Skeletal muscle tissue (tissue), 4 donors: ENCODE measurements around the gene MARK4. TPM values are rescaled to one million over a fixed set of nuclear protein-coding genes. Genes with fewer than 3 reads are reported as not detected.

Experiments used
- H3K27ac ChIP-seq: one replicate; pipeline ENCODE4 v1.7.0; 2013; ENCODE audit warnings: mild to moderate bottlenecking, low read depth, low read length, inconsistent platforms
- H3K27me3 ChIP-seq, 3 donors: one replicate each; pipeline ENCODE4 v1.7.0; 2013; ENCODE audit warnings: low read length in 3 of 3; ENCODE audit not compliant: control insufficient read depth in 3 of 3, insufficient read depth in 3 of 3
- H3K36me3 ChIP-seq, 3 donors: one replicate each; pipeline ENCODE4 v1.7.0; 2013; ENCODE audit warnings: low read length in 3 of 3; ENCODE audit not compliant: control insufficient read depth in 3 of 3, insufficient read depth in 3 of 3
- H3K4me1 ChIP-seq, 3 donors: one replicate each; pipeline ENCODE4 v1.7.0; 2013; ENCODE audit warnings: low read length in 3 of 3, mild to moderate bottlenecking in 3 of 3; ENCODE audit not compliant: control insufficient read depth in 3 of 3, insufficient read depth in 3 of 3
- H3K4me3 ChIP-seq, 3 donors: one replicate each; pipeline ENCODE4 v1.7.0; 2013; ENCODE audit warnings: low read length in 3 of 3
- H3K9ac ChIP-seq, 3 donors: one replicate each; pipeline ENCODE4 v1.7.0; 2013; ENCODE audit warnings: low read length in 3 of 3, mild to moderate bottlenecking in 3 of 3, moderate library complexity in 2 of 3, low read depth in 1 of 3
- H3K9me3 ChIP-seq, 3 donors: one replicate each; pipeline ENCODE4 v1.7.0; 2013; ENCODE audit warnings: low read length in 3 of 3; ENCODE audit not compliant: control insufficient read depth in 3 of 3
- total RNA-seq: library from RNA; depleted of rRNA; stranded (reverse); fragments of >200 nt; gene quantifications from one replicate; pipeline ENCODE4 v1.2.3, GENCODE V29; 2014
- donor health status: Osteomylitis.

MARK4 gene
- total RNA-seq, 1 donor from 2014 or later: 15.7 TPM

DNA sequence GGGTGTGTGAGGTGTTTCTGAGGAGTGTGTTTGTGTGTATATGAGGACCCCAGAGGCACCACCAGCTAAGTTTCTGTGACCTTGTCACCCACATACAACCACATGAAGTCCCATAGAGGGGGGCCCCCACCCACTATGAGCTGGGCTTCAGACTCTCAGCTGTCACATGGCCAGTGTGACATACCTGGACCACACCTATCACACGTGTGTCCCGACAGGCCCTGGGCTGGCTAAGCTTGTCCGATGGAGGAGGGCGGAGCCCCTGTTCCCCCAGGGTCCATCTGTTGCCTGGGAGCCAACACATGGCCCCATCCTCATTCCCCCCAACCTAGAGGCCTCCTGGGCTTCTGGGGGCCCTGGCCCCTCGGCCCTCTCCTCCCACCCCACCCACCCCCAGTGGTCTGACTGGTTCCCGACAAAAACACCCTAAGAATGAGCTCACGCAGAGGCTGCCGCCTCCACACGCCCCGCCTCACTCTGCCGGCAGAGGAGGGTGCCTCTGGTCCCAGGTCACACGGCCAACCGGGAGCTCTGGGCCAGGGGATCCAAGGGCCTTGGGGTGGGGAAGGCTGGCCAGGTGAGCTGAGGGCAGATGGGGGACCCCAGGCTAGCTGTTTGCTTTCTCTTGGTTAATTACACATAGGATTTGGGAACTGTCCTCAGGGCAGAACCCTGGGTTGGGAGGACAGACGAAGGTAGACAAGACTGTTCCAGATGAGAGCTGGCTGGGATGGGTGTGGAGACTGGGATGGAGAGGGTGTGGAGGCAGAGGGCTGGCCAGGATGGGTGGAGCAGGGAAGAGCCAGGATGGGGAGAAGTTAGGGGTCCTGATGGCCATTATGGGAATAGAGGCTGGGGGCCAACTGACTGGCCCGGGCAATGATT lies 93.8 kb downstream of the MARK4 start:
- Histone ChIP-seq H3K36me3 (no peaks in the 10 kb centered on the region), H3K4me1 (peaks cover 0 to 9% (median 2%) of the 10 kb centered on the region in 3 donors), H3K9me3 (no peaks in the 10 kb centered on the region), H3K9ac (no peak overlapping the region), H3K27me3 (peaks cover 35 to 55% (median 36%) of the 10 kb centered on the region in 3 donors), H3K4me3 (no peak overlapping the region), H3K27ac (no peak overlapping the region)

DNA sequence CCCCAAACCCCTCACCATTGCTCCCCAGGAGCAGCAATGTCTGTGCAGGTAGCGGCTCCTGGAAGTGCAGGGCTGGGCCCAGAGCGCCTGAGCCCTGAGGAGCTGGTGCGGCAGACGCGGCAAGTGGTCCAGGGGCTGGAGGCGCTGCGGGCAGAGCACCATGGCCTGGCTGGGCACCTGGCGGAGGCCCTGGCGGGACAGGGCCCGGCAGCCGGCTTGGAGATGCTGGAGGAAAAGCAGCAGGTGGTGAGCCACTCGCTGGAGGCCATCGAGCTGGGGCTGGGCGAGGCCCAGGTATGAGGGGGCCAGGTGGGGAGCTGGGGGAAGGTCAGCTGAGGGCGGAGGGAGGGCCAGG lies 94.4 kb downstream of the MARK4 start:
- no peak overlapping the region for H3K27ac ChIP-seq
- peaks cover 0 to 6% (median 0%) of the 10 kb centered on the region in 3 donors for H3K4me1 ChIP-seq

GRCh38 chr19:45346449-45346848 lies 95.4 kb downstream of the MARK4 start:
- H3K9me3 ChIP-seq: no peaks in the 10 kb centered on the region
- peak overlapping the region in 1 of 3 donors; percentile 13 for H3K4me3 ChIP-seq
- H3K36me3 ChIP-seq: peaks cover 4 to 5% (median 4%) of the 10 kb centered on the region in 3 donors
- peaks cover 0 to 3% (median 0%) of the 10 kb centered on the region in 3 donors for H3K4me1 ChIP-seq
- peaks cover 23 to 40% (median 26%) of the 10 kb centered on the region in 3 donors for H3K27me3 ChIP-seq
- H3K27ac ChIP-seq: no peak overlapping the region
- H3K9ac ChIP-seq: no peak overlapping the region

More for the DNA sequence above, 94.4 kb downstream of the MARK4 start:
- Histone ChIP-seq H3K27me3 (peaks cover 29 to 50% (median 30%) of the 10 kb centered on the region in 3 donors), H3K9me3 (no peaks in the 10 kb centered on the region), H3K36me3 (no peaks in the 10 kb centered on the region), H3K4me3 (no peak overlapping the region), H3K9ac (no peak overlapping the region)

DNA sequence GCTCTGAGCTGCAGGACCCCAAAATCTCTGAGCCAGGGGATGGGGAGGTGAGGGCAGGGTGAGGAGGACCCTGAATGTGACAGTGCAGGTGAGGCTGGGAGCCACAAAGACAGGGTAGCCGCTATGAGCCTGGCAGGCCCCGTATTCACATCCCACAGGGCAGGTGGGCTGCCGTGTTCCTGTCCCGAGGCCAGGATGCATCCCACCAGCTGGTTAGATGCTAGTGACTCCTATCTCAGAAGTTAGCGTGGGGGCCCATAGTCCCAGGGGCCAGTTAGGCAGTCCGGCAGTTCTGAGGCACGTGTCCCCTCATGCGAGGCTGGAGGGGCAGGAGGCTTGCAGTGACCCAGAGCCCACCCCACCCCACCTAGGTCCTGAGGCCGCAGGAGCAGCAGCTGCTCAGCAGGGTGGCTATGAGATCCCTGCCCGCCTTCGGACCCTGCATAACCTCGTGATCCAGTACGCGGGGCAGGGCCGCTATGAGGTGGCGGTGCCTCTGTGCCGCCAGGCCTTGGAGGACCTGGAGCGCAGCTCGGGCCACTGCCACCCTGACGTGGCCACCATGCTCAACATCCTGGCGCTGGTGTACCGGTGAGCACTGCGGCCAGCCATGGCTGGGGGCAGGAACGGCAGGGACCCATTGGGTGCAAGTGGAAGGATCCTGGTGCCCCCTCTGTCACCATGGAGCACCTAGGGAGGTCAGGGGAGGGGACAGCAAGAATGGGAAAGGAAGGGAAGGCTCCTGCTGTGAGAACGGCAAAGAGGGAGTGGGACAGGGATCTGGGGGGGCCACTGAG lies 96.7 kb downstream of the MARK4 start:
- peaks cover 16 to 33% (median 21%) of the 10 kb centered on the region in 3 donors for H3K27me3 ChIP-seq

DNA sequence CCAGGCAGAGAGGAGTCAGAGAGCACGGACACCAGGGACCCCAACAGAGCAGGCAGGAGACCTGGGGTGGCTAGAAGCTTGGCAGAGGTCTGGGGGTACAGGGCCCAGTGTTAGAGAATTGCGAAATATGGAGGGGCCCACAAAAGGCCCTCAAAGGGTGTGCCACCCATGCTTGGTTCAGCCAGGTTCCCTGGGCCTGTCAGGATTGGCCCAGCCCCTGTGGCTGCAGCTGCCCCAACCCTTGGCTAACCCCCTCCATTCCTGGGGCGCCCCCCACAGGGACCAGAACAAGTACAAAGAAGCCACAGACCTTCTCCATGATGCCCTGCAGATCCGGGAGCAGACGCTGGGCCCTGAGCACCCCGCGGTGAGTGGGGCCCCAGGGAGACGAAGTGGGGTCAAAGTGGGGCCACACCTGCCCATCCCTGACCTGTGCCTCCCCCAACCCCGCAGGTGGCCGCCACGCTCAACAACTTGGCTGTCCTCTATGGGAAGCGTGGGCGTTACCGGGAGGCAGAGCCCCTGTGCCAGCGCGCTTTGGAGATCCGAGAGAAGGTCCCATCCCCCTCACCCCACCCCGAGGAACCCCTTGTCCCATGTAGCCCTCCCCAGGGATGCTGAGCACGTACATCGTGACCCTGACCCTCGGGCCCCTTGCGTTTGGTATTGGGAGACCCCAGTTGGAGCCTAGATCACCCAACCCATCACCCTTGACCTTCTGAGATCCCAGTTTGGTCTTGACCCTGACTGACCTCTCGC lies 97.5 kb downstream of the MARK4 start:
- Histone ChIP-seq H3K27me3 (peaks cover 14 to 30% (median 21%) of the 10 kb centered on the region in 3 donors), H3K4me3 (no peak overlapping the region), H3K4me1 (peaks cover 0 to 3% (median 0%) of the 10 kb centered on the region in 3 donors), H3K9ac (no peak overlapping the region), H3K9me3 (no peaks in the 10 kb centered on the region), H3K27ac (no peak overlapping the region), H3K36me3 (peaks cover 13 to 20% (median 20%) of the 10 kb centered on the region in 3 donors)

More for the DNA sequence above, 96.7 kb downstream of the MARK4 start:
- H3K36me3 ChIP-seq: peaks cover 7 to 15% (median 14%) of the 10 kb centered on the region in 3 donors
- H3K27ac ChIP-seq: no peak overlapping the region
- H3K4me1 ChIP-seq: peaks cover 0 to 3% (median 0%) of the 10 kb centered on the region in 3 donors
- no peak overlapping the region for H3K9ac ChIP-seq
- no peaks in the 10 kb centered on the region for H3K9me3 ChIP-seq
- H3K4me3 ChIP-seq: no peak overlapping the region

DNA sequence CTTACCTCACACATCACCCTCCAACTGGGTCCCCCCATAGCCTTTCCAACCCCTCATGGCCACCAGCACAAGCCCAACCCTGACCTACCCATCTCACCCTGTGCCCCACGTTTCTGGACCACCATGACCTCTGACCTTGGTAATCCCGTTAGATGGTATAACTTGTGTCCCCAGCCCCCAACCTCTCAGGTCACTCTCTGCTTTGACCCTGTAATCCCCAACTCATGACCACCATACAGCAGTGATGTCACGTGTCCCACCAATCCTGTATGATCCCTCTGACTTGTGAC lies 98.0 kb downstream of the MARK4 start:
- H3K27me3 ChIP-seq: peaks cover 14 to 30% (median 21%) of the 10 kb centered on the region in 3 donors
- H3K4me3 ChIP-seq: no peak overlapping the region
- no peaks in the 10 kb centered on the region for H3K9me3 ChIP-seq
- H3K27ac ChIP-seq: no peak overlapping the region
- peaks cover 15 to 26% (median 22%) of the 10 kb centered on the region in 3 donors for H3K36me3 ChIP-seq
- no peak overlapping the region for H3K9ac ChIP-seq
- H3K4me1 ChIP-seq: peaks cover 0 to 3% (median 0%) of the 10 kb centered on the region in 3 donors

DNA sequence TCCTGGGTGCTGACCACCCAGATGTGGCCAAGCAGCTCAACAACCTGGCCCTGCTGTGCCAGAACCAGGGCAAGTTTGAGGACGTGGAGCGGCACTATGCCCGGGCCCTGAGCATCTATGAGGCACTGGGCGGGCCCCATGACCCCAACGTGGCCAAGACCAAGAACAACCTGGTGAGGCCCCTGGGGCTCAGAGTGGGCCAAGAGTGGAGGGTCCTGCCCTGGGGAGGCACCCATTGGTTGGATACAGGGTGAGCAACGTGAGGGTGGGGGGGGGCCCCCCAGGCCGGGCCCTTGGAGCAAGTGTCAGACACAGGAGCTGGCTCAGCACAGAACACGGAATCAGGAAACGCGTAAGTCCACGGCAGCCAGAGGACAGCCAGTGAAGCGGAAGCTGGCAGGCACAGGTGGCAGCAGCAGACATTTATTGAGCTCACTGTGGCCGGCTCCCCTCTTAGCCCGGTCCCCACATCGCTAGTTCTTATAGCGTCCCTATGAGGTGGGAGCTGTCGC lies 98.4 kb downstream of the MARK4 start:
- Histone ChIP-seq H3K9me3 (no peaks in the 10 kb centered on the region), H3K4me1 (peaks cover 0 to 3% (median 0%) of the 10 kb centered on the region in 3 donors), H3K36me3 (peaks cover 18 to 29% (median 25%) of the 10 kb centered on the region in 3 donors), H3K27me3 (peaks cover 14 to 30% (median 21%) of the 10 kb centered on the region in 3 donors), H3K4me3 (no peak overlapping the region), H3K9ac (no peak overlapping the region), H3K27ac (no peak overlapping the region)

DNA sequence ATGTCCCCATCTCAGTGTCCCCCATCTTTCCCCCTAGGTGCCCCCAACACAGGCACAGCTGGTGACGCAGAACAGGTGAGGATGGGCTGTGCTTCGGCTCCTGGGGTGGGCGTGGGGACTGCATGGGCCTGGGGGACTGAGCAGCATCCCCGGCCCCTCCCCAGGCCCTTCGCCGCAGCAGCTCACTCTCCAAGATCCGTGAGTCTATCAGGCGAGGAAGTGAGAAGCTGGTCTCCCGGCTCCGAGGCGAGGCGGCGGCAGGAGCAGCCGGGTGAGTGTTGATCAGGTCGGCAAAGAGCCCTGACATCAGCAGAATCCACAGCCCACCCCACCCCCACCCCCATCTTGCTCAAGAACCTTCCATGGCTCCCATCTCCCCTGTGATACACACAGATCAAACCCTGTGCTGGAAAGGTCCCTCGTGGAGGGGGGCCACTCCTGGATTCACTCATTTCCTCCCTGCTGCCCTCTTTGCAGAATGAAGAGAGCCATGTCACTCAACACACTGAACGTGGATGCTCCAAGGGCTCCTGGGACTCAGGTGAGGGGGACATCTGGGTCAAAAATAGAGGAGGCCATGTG lies 99.5 kb downstream of the MARK4 start:
- no peak overlapping the region for H3K9ac ChIP-seq
- H3K4me3 ChIP-seq: no peak overlapping the region
- H3K4me1 ChIP-seq: peaks cover 0 to 3% (median 0%) of the 10 kb centered on the region in 3 donors
- H3K27ac ChIP-seq: no peak overlapping the region
- H3K9me3 ChIP-seq: no peaks in the 10 kb centered on the region
- peaks cover 23 to 31% (median 31%) of the 10 kb centered on the region in 3 donors for H3K36me3 ChIP-seq
- H3K27me3 ChIP-seq: peaks cover 9 to 23% (median 19%) of the 10 kb centered on the region in 3 donors

DNA sequence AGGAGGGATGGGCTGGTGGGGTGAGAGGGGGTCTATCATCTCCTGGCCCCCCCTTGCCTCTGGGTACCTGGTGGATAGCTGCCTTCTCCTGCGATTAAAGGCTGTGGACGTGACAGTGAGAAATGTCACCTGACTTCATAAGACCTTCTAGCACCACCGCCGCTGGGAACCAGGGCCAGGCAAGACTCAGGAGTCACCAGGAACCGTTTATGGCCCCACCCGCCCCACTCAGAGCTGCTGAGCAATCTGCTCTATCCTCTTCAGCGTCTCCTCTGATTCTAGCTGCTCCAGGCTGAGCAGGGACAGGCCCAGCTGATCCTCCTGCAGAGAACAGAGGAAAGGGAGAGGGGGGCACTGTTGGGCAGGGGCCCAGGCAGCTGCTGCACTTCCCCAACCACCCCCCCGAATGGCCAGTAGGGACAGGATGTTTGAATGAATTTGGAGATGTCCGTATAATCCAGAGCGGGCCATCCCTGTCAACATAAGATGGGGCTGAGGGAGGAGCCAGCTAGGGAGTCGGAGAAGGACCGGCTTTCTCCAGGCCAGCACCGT lies 100.4 kb downstream of the MARK4 start:
- Histone ChIP-seq H3K27me3 (peaks cover 9 to 14% (median 14%) of the 10 kb centered on the region in 3 donors), H3K36me3 (peaks cover 25 to 35% (median 31%) of the 10 kb centered on the region in 3 donors), H3K27ac (no peak overlapping the region), H3K4me1 (peaks cover 0 to under 1% (median 0%) of the 10 kb centered on the region in 3 donors), H3K9ac (no peak overlapping the region), H3K4me3 (no peak overlapping the region), H3K9me3 (no peaks in the 10 kb centered on the region)
